ENCODE measurements around the gene SPATA13.

The SPATA13 gene

DNA sequence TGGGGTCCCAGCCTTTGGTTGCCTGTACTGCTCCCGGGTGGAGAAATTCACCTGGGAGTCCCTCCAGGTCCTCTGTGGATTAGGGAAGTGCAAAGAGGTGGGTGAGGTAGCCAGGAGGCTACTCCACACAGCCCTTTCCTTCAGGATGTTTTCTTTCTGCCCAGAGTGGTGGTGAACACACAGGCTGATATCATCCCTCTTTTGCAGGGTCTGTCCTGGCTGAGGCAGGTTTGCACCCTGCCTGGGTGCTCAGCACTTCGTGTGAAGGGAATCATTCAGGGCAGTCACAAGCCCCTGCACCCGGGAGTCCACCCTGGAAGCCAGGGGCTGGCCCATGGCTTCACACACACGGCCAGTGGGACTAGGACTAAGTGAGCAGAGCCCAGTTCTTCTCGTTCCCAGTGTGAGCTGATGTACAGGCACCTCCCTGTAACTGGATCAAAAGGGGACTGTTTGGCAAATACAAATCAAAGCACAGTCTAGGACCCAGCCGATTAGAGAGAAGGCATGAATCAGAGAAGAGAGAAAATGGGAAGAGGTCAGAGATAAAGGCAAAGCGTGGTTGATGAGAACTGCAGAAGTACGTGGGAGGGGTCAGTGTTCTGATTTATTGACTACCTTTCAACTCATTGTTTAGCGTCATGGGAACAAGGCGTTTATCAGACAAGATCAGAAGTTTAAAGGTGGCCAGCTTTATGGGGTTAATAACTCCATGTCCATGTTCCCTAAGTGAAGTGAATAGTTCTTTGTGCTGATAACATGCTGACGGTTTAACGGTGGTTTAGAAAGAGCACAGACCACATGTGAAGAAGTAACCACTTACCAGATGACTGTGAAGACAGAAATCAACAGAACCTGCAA is 30.4 kb upstream of the SPATA13 start:
- TF ChIP-seq CTCF (IDR thresholded peaks at IDR 0.05; ENCODE audit: low read depth, low read length, missing control alignments), result no peak
- no peak overlapping the region for H3K4me3 ChIP-seq (ENCODE audit: low read depth, low read length)
- no peak for DNase-seq (ENCODE audit: low read depth)

DNA sequence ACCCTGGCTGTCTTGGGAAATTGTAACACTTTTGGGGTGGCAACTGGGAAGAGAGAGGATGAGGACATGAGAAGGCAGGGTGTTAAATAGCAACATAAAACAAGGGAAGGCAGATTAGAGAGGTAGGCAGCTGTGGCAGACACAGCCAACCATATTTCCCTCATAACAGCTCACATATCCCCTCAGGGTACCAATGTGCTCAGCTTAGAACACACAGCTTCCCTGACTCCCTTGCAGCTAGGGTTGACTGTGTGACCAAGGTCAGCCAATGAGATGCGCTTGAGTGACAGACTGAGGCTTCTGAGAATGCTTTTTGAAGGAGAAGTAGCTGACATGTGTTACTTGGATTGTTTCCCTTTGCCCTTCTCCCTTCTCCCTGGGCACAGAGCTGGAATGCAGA is 28.8 kb upstream of the SPATA13 start:
- no peak for DNase-seq (ENCODE audit: low read depth)
- TF ChIP-seq CTCF (IDR thresholded peaks at IDR 0.05; ENCODE audit: low read depth, low read length, missing control alignments), result no peak
- no peak overlapping the region for H3K4me3 ChIP-seq (ENCODE audit: low read depth, low read length)

DNA sequence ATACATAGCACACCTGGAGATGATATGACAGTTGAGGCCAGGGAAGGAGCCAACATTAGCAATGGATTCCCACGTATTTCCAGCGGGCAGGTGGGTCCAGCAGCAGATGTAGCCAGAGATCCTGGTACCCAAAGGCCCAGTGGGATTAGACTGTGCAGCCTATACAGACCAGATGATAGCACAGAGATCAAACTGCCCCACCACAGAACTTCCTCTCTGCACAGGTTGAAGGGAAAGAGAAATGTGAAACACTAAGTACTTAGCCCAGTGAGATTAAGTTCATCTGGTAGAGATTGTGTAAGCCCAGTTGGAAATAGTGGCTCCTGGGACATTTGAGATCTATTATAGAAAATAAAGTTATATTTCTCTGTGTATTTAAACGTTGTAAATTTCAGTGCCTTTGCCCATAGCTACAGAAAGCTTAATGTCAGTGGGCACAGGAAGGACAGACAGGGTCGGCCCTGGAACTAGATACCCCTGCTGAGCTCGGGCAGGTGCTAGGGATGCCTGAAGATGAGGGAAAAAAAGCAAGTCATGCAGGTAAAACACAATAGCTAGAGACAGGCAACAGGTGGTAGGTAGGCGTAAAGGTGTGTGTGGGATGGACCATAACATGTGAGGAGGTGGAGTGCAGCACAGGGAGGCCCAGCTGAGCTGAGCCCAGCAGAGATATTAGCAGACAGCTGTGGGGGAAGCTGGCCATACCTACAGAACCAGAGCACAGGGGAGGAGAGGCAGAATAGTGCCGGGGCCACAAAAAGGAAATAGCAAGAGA is 27.3 kb upstream of the SPATA13 start:
- no peak for TF ChIP-seq CTCF (IDR thresholded peaks at IDR 0.05; ENCODE audit: low read depth, low read length, missing control alignments)
- no peak for DNase-seq (ENCODE audit: low read depth)
- no peak overlapping the region for H3K4me3 ChIP-seq (ENCODE audit: low read depth, low read length)

GRCh38 chr13:24134231-24134630 is 26.3 kb upstream of the SPATA13 start:
- no peak for TF ChIP-seq CTCF (IDR thresholded peaks at IDR 0.05; ENCODE audit: low read depth, low read length, missing control alignments)
- no peak for DNase-seq (ENCODE audit: low read depth)
- no peak overlapping the region for H3K4me3 ChIP-seq (ENCODE audit: low read depth, low read length)

DNA sequence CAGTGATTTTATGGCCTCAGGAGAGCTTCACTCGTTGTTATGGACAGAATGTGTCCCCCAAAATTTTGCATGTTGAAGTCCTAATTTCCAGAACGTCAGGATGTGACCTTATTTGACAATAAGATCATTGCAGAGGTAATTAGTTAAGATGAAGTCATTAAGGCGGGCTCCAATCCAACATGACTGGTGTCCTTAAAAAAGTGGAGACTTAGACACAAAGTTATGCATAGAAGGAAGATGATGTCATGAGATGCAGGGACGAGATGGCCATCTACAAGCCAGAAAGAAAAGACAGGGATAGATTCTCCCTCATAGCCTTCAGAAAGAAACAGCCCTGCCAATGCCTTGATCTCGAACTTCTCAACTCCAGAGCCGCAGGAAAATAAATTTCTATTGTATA is 25.8 kb upstream of the SPATA13 start:
- no peak for DNase-seq (ENCODE audit: low read depth)
- no peak for TF ChIP-seq CTCF (IDR thresholded peaks at IDR 0.05; ENCODE audit: low read depth, low read length, missing control alignments)
- no peak overlapping the region for H3K4me3 ChIP-seq (ENCODE audit: low read depth, low read length)

GRCh38 chr13:24135674-24136300 is 24.7 kb upstream of the SPATA13 start:
- DNase-seq (ENCODE audit: low read depth), result no peak
- no peak overlapping the region for H3K4me3 ChIP-seq (ENCODE audit: low read depth, low read length)
- TF ChIP-seq CTCF (IDR thresholded peaks at IDR 0.05; ENCODE audit: low read depth, low read length, missing control alignments), result no peak
